K562 (cell line): Measurements from ENCODE around the gene TLX2. TPM values are rescaled to one million over a fixed set of nuclear protein-coding genes. Genes with fewer than 3 reads are reported as not detected.

Experiments
- ATAC-seq: fragments of 200-7000 bp; cut with Tn5 transposase; 3 replicates; pipeline ENCODE4 v1.9.1; 2020; ENCODE audit warnings: moderate library complexity
- BruUV-seq: library from RNA; stranded (reverse); fragments of 400-500 nt; replicated peaks from 2 replicates; lab custom pipeline; 2021; lab: Mats Ljungman, UMichigan
- CTCF ChIA-PET: fragments of 300-600 bp; formaldehyde crosslinking; extraction: SDS; loops from one replicate; lab custom pipeline; 2021; ENCODE audit warnings: low intra/inter-chr PET ratio; lab: Yijun Ruan, JAX
- POLR2A ChIA-PET: fragments of 300-600, 350-650 bp; sonication (Branson Sonifier 250); formaldehyde crosslinking; extraction: SDS; loops from one replicate; lab custom pipeline; 2021; ENCODE audit warnings: antibody characterized with exemption, inconsistent platforms; lab: Yijun Ruan, JAX
- DNase-seq, 4 experiments: peaks; one replicate each; pipeline versions ENCODE4 v3.0.0 to v3.0.0-alpha.2; 2011 to 2018; ENCODE audit warnings: low spot score in 3 of 4, mixed read lengths in 3 of 4; ENCODE audit errors: extremely low read depth in 1 of 4
- FAIRE-seq: peaks from 2 replicates; lab custom pipeline; 2011; peaks lifted over from hg19 to GRCh38; lab: Jason Lieb, UNC
- H2AFZ ChIP-seq: 2 replicates; pipeline ENCODE4 v1.6.0; 2011; ENCODE audit warnings: low read depth, low read length, control low read depth, inconsistent platforms
- H3K27ac ChIP-seq: fragments of 200-600 bp; 3 replicates; pipeline ENCODE4 v1.8.0; 2011; ENCODE audit warnings: low read depth, mild to moderate bottlenecking, control low read depth, inconsistent platforms, low read length, moderate library complexity, mixed read lengths; ENCODE audit errors: extremely low read depth
- H3K27me3 ChIP-seq, 2 experiments: fragments of 300-600 bp in 1 of 2; 2 replicates in 1 of 2; 3 replicates in 1 of 2; pipeline versions ENCODE4 v1.6.0 to v1.8.0; 2011; ENCODE audit warnings: inconsistent platforms in 2 of 2, low read length in 2 of 2, mild to moderate bottlenecking in 1 of 2, mixed read lengths in 1 of 2, moderate library complexity in 1 of 2; ENCODE audit not compliant: control insufficient read depth in 2 of 2, insufficient read depth in 2 of 2
- H3K36me3 ChIP-seq: fragments of 300-600 bp; 3 replicates; pipeline ENCODE4 v1.8.0; 2011; ENCODE audit warnings: mild to moderate bottlenecking, low read length, inconsistent platforms; ENCODE audit not compliant: control insufficient read depth, insufficient read depth
- H3K4me1 ChIP-seq, 2 experiments: fragments of 200-600 bp in 1 of 2; replicated peaks in 1 of 2; 2 replicates in 1 of 2; 3 replicates in 1 of 2; pipeline versions ENCODE4 v1.5.1 to v1.8.0; 2011; ENCODE audit warnings: inconsistent platforms in 2 of 2, low read length in 2 of 2, mild to moderate bottlenecking in 1 of 2, mixed read lengths in 1 of 2, moderate library complexity in 1 of 2; ENCODE audit not compliant: control insufficient read depth in 2 of 2, insufficient read depth in 2 of 2
- H3K4me2 ChIP-seq: 2 replicates; pipeline ENCODE4 v1.6.1; 2011; ENCODE audit warnings: low read length, control low read depth, inconsistent platforms, mixed read lengths; ENCODE audit not compliant: insufficient read depth
- H3K4me3 ChIP-seq: fragments of 200-600 bp; sonication (generic), shearing (Covaris generic); 2 replicates; pipeline ENCODE4 v1.5.1; 2016; ENCODE audit warnings: control low read depth, inconsistent platforms
- H3K79me2 ChIP-seq: fragments of 200-600 bp; 3 replicates; pipeline ENCODE4 v1.8.0; 2011; ENCODE audit warnings: low read length, inconsistent platforms; ENCODE audit not compliant: control insufficient read depth, insufficient read depth
- H3K9ac ChIP-seq, 2 experiments: 2 replicates each; pipeline versions ENCODE4 v1.6.0 to v1.6.1; 2011; ENCODE audit warnings: low read depth in 2 of 2, low read length in 2 of 2, control low read depth in 1 of 2, inconsistent platforms in 1 of 2, mild to moderate bottlenecking in 1 of 2, mixed read lengths in 1 of 2; ENCODE audit not compliant: insufficient read depth in 1 of 2
- H3K9me1 ChIP-seq: one replicate; pipeline ENCODE4 v1.6.0; 2011; ENCODE audit warnings: inconsistent platforms, mild to moderate bottlenecking, low read length, moderate library complexity; ENCODE audit not compliant: control insufficient read depth, insufficient read depth
- H3K9me3 ChIP-seq: replicated peaks from 2 replicates; pipeline ENCODE4 v1.5.1; 2011; ENCODE audit warnings: low read depth, low read length, inconsistent platforms; ENCODE audit not compliant: control insufficient read depth, insufficient read depth
- H4K20me1 ChIP-seq: replicated peaks from 2 replicates; pipeline ENCODE4 v1.6.1; 2011; ENCODE audit warnings: low read length, inconsistent platforms, mixed read lengths; ENCODE audit not compliant: control insufficient read depth, insufficient read depth
- CHCHD3 ChIP-seq: fragments of 250-450 bp; sonication (Bioruptor Pico); IDR thresholded peaks from 2 replicates; pipeline ENCODE4 v2.1.2; 2022; ENCODE audit warnings: mild to moderate bottlenecking
- EP300 ChIP-seq: IDR thresholded peaks from 2 replicates; pipeline ENCODE4 v1.6.1; 2012; ENCODE audit warnings: low read length, improper control_type of control experiment
- FOXA1 ChIP-seq: fragments of 450-650 bp; IDR thresholded peaks from 2 replicates; pipeline ENCODE4 v1.6.1; 2016; ENCODE audit warnings: mild to moderate bottlenecking, borderline replicate concordance
- GATA2 ChIP-seq: sonication (generic); formaldehyde crosslinking; IDR thresholded peaks from 2 replicates; pipeline ENCODE4 v1.4.0; 2020; ENCODE audit warnings: mild to moderate bottlenecking, missing genetic modification reagents
- NFXL1 ChIP-seq: fragments of 450-650 bp; formaldehyde crosslinking; IDR thresholded peaks from 2 replicates; pipeline ENCODE4 v1.4.0; 2021; ENCODE audit warnings: mild to moderate bottlenecking
- NR3C1 ChIP-seq: sonication (generic); formaldehyde crosslinking; IDR thresholded peaks from 2 replicates; pipeline ENCODE4 v1.8.1; 2022; ENCODE audit warnings: missing genetic modification reagents
- POLR2G ChIP-seq: fragments of 200-400 bp; formaldehyde crosslinking; IDR thresholded peaks from 2 replicates; pipeline ENCODE4 v1.6.1; 2017; ENCODE audit warnings: low read depth, mild to moderate bottlenecking, antibody characterized with exemption, low read length, moderate library complexity
- SRF ChIP-seq, 2 experiments: fragments of 250-450, 450-650 bp in 1 of 2; sonication (Bioruptor Pico) in 1 of 2; sonication (generic) in 1 of 2; formaldehyde crosslinking; IDR thresholded peaks; 2 replicates each; pipeline versions ENCODE4 v1.5.0 to v1.5.1; 2020 to 2022; ENCODE audit warnings: mild to moderate bottlenecking in 1 of 2, missing genetic modification reagents in 1 of 2
- STAG1 ChIP-seq: sonication (generic); formaldehyde crosslinking; IDR thresholded peaks from 2 replicates; pipeline ENCODE4 v1.5.0; 2020; ENCODE audit warnings: missing genetic modification reagents, borderline replicate concordance
- WGBS: fragments of 100-300 bp; shearing (Covaris generic); methylation state at CpG from one replicate; pipeline ENCODE4 v1.1.6; 2016; ENCODE audit warnings: low coverage, mixed read lengths; ENCODE audit not compliant: insufficient coverage; ENCODE audit errors: missing lambda C conversion rate; 5-methylcytosine and 5-hydroxymethylcytosine counted together
- in situ Hi-C: fragments of 300-500 bp; cut with MboI; formaldehyde crosslinking; loops from 4 replicates; pipeline ENCODE4 v1.15.0; 2018; ENCODE audit warnings: inconsistent platforms, mixed read lengths
- intact Hi-C: fragments of 100-400 bp; cut with micrococcal nuclease; formaldehyde crosslinking; loops from 2 replicates; pipeline ENCODE4 v1.14.2; 2022
- polyA plus RNA-seq, 8 experiments: library from polyadenylated mRNA; depleted of rRNA in 4 of 8; stranded (reverse) in 5 of 8; unstranded in 3 of 8; fragments of >200 nt; fragmentation: Nextera tagmentation in 2 of 8; fragmentation: Illumina TruSeq in 1 of 8; extraction: Ambion mirVana in 2 of 8; extraction: Trizol in 1 of 8; gene quantifications; 2 replicates each; pipeline versions ENCODE4 v1.2.1 to v1.2.3, GENCODE V29; 2011 to 2014; ENCODE audit warnings: inconsistent platforms in 1 of 8, missing spikeins in 1 of 8
- total RNA-seq, 7 experiments: library from RNA; depleted of rRNA in 6 of 7; stranded (reverse); fragments of >200 nt in 6 of 7; fragmentation: Illumina TruSeq in 2 of 7; extraction: Trizol in 2 of 7; gene quantifications; 2 replicates each; pipeline versions ENCODE4 v1.2.1 to v1.2.3, GENCODE V29; 2011 to 2021; ENCODE audit warnings: low replicate concordance in 1 of 7
- TF ChIP-seq, protein P1 (sequence below): fragments of 450-650 bp; IDR thresholded peaks from 2 replicates; pipeline ENCODE4 v1.6.1; 2017; ENCODE audit warnings: mild to moderate bottlenecking, moderate library complexity
- TF ChIP-seq, protein P2 (sequence below): IDR thresholded peaks from 3 replicates; pipeline ENCODE4 v1.6.1; 2011; ENCODE audit warnings: borderline replicate concordance, mild to moderate bottlenecking, moderate library complexity; ENCODE audit not compliant: insufficient read length; ENCODE audit errors: extremely low read depth
- TF ChIP-seq, protein P3 (sequence below): sonication (generic); formaldehyde crosslinking; IDR thresholded peaks from 2 replicates; pipeline ENCODE4 v1.8.0; 2022; ENCODE audit warnings: mild to moderate bottlenecking, missing genetic modification reagents

Gene TLX2
- total and polyA plus RNA-seq, 9 of the 15 experiments (the other 6 are each of a cell fraction or from before 2014, with no cell fraction given), result not detected

DNA sequence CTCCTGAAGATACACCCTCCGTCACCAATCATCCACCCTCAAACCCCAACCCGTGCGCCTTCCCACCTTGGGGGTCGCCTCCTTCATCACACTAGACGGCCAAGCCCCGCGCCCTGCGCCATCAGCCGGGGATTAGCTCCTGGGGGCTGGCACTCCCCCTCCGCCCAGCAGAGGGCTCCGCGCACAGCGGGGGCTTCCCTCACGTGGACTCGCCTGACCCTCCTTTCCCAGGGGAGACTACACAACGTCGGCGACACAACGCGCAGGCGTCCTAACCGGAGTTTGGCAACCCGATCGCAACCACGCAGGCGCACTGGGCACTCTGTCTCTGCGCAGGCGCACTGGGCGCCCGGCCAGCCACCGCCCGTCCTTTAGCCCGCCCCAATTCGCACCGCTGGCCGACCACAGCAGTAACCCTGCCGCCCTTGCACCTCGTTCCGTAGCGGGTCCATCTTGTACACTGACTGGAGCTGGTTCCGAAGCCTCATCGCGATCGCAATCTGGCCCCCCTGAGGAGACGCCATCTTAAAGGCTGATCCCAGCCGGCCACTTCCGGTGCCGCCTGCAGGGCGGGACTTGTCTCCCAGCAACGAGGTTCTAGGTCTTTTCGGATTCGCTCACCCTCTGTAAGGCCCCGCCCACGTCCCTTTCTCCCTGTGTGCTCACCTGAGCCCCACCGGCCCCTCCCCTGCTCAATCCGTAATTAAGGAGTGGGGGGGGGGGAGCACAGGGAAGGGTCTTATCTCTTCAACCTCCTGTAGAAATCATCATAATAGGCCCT lies 6.9 kb upstream of the TLX2 start, which contains the start of gene PCGF1:
PCGF1 (minus strand) TSS at position 551 of the 781 bp plus-strand sequence; CDS start at position 524, 27 bp downstream.
- H3K27me3 ChIP-seq, result no peaks in the 10 kb centered on the region
- H3K4me1 ChIP-seq, result peaks cover 36 to 55% of the 10 kb centered on the region in 2 experiments; a peak in 4 of 5 replicates
- POLR2A ChIA-PET, result interaction anchor here (0.6 to 2.6 kb wide), 7 partner anchors 12 to 132 kb away, joined by 3 to 9 read pairs (median 5); partner anchors contain the start of genes CCDC142 and TTC31
- TF ChIP-seq NR3C1 (no peak), FOXA1 (no peak), STAG1 (no peak), NFXL1 (CRISPR knock-in tag) (no peak), EP300 (peak; percentile 17; the same call in 1 of the 2 replicates), SRF (CRISPR knock-in tag; IDR thresholded peaks at IDR 0.05) (peak in 1 of 2 experiments; percentile 77; a peak in 2 of 4 replicates), POLR2G (peak; percentile 82), GATA2 (CRISPR knock-in tag) (peak; percentile 96), CHCHD3 (CRISPR knock-in tag) (no peak)
- TF ChIP-seq, protein P1, sequence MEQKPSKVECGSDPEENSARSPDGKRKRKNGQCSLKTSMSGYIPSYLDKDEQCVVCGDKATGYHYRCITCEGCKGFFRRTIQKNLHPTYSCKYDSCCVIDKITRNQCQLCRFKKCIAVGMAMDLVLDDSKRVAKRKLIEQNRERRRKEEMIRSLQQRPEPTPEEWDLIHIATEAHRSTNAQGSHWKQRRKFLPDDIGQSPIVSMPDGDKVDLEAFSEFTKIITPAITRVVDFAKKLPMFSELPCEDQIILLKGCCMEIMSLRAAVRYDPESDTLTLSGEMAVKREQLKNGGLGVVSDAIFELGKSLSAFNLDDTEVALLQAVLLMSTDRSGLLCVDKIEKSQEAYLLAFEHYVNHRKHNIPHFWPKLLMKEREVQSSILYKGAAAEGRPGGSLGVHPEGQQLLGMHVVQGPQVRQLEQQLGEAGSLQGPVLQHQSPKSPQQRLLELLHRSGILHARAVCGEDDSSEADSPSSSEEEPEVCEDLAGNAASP, result no peak
- TF ChIP-seq, protein P2, sequence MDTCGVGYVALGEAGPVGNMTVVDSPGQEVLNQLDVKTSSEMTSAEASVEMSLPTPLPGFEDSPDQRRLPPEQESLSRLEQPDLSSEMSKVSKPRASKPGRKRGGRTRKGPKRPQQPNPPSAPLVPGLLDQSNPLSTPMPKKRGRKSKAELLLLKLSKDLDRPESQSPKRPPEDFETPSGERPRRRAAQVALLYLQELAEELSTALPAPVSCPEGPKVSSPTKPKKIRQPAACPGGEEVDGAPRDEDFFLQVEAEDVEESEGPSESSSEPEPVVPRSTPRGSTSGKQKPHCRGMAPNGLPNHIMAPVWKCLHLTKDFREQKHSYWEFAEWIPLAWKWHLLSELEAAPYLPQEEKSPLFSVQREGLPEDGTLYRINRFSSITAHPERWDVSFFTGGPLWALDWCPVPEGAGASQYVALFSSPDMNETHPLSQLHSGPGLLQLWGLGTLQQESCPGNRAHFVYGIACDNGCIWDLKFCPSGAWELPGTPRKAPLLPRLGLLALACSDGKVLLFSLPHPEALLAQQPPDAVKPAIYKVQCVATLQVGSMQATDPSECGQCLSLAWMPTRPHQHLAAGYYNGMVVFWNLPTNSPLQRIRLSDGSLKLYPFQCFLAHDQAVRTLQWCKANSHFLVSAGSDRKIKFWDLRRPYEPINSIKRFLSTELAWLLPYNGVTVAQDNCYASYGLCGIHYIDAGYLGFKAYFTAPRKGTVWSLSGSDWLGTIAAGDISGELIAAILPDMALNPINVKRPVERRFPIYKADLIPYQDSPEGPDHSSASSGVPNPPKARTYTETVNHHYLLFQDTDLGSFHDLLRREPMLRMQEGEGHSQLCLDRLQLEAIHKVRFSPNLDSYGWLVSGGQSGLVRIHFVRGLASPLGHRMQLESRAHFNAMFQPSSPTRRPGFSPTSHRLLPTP, result no peak
- TF ChIP-seq, protein P3, sequence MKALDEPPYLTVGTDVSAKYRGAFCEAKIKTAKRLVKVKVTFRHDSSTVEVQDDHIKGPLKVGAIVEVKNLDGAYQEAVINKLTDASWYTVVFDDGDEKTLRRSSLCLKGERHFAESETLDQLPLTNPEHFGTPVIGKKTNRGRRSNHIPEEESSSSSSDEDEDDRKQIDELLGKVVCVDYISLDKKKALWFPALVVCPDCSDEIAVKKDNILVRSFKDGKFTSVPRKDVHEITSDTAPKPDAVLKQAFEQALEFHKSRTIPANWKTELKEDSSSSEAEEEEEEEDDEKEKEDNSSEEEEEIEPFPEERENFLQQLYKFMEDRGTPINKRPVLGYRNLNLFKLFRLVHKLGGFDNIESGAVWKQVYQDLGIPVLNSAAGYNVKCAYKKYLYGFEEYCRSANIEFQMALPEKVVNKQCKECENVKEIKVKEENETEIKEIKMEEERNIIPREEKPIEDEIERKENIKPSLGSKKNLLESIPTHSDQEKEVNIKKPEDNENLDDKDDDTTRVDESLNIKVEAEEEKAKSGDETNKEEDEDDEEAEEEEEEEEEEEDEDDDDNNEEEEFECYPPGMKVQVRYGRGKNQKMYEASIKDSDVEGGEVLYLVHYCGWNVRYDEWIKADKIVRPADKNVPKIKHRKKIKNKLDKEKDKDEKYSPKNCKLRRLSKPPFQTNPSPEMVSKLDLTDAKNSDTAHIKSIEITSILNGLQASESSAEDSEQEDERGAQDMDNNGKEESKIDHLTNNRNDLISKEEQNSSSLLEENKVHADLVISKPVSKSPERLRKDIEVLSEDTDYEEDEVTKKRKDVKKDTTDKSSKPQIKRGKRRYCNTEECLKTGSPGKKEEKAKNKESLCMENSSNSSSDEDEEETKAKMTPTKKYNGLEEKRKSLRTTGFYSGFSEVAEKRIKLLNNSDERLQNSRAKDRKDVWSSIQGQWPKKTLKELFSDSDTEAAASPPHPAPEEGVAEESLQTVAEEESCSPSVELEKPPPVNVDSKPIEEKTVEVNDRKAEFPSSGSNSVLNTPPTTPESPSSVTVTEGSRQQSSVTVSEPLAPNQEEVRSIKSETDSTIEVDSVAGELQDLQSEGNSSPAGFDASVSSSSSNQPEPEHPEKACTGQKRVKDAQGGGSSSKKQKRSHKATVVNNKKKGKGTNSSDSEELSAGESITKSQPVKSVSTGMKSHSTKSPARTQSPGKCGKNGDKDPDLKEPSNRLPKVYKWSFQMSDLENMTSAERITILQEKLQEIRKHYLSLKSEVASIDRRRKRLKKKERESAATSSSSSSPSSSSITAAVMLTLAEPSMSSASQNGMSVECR (CRISPR knock-in tag), result peak; percentile 89

More for the DNA sequence above, 6.9 kb upstream of the TLX2 start, which contains the start of gene PCGF1:
- H4K20me1 ChIP-seq, result no peaks in the 10 kb centered on the region
- in situ Hi-C loops, result no loop called here
- peak within 1 kb of the TSS; percentile 99 for H2AFZ ChIP-seq
- WGBS, result 0% methylated on average over 51 of the region's 56 CpGs
- H3K9ac ChIP-seq, result peak within 1 kb of the TSS; percentile 95 to 96
- DNase-seq, result peak; percentile 95 to 99 (median 96)
- ATAC-seq, result peak; percentile 80
- H3K27ac ChIP-seq, result peak within 1 kb of the TSS; percentile 97
- peaks cover 13% of the 10 kb centered on the region; the same call in 2 of the 3 replicates for H3K36me3 ChIP-seq
- intact Hi-C loops, result loop anchor here (1.0 kb wide), 2 partner anchors 22 to 80 kb away; partner anchors contain the start of genes AUP1 and HTRA2
- CTCF ChIA-PET, result no interaction called here
- FAIRE-seq, result peak; percentile 92
- no peaks in the 10 kb centered on the region for H3K9me3 ChIP-seq
- peaks cover 46% of the 10 kb centered on the region for H3K79me2 ChIP-seq
- H3K4me3 ChIP-seq, result peak within 1 kb of the TSS; percentile 78
- peak within 1 kb of the TSS; percentile 94 for H3K4me2 ChIP-seq
- H3K9me1 ChIP-seq, result no peaks in the 10 kb centered on the region
- no TSS peak for BruUV-seq
